HUDEP-2 (cell line): Measurements from ENCODE around the gene GNG8.

Experiments
- DNase-seq, 76 experiments: peaks; one replicate each; lab custom pipeline; 2025; ENCODE audit not compliant: unreplicated experiment in 76 of 76; lab: John Stamatoyannopoulos, UW

Gene GNG8

GRCh38 chr19:46635920-46636761 is at the start of gene GNG8:
GNG8 (minus strand) TSS chr19:46636202; CDS start chr19:46634682, 1,520 bp downstream.
- peak in 12 of 76 experiments; percentile 21 to 44 (median 36) for DNase-seq

GRCh38 chr19:46685189-46685588 is 49.2 kb upstream of the GNG8 start:
- DNase-seq = no peak

- DNase-seq = peak in 64 of 76 experiments; percentile 5 to 76 (median 52)
Measured at GRCh38 chr19:46678110-46678732, 42.2 kb upstream of the GNG8 start.

GRCh38 chr19:46674416-46675178 is 38.6 kb upstream of the GNG8 start:
- DNase-seq = no peak

GRCh38 chr19:46670813-46671212 is 34.8 kb upstream of the GNG8 start:
- no peak for DNase-seq

DNA sequence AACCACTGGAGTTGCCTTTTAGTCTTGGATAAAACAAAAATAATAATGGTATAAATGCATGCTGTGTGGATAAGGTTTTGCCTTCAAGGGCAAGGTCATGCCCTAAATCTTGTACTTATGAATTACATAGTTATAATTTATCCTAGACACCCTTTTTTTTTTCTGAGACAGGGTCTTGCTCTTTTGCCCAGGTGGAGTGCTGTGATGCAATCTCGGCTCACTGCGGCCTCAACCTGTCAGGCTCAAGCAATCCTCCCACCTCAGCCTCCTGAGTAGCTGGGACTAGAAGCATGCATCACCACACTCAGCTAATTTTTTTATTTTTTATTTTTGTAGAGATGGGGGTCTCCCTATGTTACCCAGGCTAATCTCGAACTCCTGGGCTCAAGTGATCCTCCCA is 32.7 kb upstream of the GNG8 start:
- no peak for DNase-seq

DNA sequence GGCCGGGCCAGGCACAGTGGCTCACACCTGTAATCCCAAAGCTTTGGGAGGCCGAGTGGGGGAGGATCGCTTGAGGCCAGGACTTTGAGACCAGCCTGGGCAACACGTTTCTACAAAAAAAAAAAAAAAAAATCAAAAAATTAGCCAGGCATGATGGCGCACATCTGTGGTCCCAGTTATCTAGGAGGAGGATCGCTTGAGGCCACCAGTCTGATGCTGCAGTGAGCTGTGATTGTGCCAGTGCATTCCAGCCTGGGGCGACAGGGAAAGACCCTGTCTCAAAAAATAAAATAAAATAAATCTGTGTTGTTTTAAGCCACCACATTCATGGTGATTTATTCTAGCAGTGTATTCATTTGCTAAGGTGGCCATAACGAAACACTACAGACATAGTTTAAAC is 29.1 kb upstream of the GNG8 start:
- no peak for DNase-seq

DNA sequence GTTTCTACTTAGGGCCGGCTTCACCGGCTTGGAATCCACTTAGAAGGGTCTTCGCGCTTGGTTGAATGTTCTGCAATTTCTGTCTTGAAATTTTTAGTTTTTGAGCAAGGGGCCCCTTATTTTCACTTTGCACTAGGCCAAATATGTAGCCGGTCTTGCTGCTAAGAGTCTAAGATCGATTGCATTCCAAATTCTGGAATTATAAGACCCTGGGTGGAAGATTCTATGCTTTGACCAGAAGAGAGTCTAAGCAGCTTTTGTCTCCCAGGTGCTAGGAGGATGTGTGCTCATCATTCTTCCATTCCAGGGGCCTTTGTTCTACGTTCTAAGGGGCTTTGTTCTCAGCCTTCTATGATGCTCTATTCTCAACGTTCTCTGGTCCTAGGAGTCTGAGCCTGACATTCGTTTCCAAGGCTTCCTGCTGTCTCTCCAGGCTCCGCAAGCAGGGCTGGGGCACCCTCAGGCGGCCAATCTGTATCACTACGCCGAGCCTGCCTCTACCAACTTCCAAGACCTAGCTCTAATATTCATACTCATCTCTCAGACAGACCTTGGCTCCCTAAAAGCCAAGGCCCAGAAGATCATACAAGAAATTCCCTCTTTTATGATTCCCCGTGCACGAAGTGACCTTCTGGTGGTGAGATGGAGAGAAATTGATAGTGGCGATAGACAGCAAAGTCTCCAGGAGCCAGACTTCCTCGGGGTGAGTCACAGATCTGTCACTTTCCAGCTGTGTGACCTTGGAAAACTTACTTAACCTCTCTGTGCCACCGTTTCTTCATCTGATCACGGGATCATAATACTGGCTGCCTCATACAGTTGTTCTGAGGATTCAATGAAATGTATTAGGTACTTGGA is 26.0 kb upstream of the GNG8 start:
- peak in 73 of 76 experiments; percentile 31 to 89 (median 73) for DNase-seq

DNA sequence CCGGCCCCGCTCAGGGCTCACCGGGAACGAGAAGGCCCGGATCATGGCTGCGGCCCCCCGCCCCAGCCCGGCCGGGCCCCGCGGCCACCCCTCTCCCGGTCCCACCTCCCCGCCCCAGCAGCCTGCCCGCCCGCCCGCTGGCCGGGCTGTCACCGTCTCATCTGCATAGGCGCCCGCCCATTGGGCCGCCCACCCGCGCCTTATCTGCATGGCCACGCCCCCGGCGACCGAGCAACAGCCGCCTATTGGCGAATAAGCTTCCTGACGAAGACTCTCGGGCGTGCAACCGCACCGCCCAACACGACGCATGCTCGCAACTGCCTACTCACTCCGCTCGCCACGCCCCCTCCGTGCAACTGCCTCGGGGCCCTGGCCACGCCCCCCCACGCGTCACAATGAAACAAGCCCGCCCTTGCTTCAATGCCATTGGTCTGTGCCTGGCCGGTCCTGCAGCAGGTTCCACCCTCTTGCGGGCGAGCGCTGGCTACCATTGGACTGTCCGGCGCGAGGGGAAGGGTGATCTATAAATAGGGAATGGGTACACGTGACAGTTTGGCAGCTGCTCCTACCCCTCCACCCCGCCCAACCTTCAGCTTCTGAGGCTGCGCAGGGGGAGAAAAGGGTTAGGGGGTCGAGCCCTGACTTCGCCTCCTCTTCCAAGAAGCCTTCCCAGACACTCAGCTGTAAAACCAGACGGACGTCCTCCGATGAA is 25.2 kb upstream of the GNG8 start, which contains the start of gene DACT3:
Gene DACT3 (minus strand): TSS at position 163 of the 712 bp plus-strand sequence. CDS start 118 bp downstream, at position 45.
- DNase-seq = peak; percentile 84 to 100 (median 100)

GRCh38 chr19:46660551-46661019 is 24.6 kb upstream of the GNG8 start:
- peak in 1 of 76 experiments; percentile 41 for DNase-seq

DNA sequence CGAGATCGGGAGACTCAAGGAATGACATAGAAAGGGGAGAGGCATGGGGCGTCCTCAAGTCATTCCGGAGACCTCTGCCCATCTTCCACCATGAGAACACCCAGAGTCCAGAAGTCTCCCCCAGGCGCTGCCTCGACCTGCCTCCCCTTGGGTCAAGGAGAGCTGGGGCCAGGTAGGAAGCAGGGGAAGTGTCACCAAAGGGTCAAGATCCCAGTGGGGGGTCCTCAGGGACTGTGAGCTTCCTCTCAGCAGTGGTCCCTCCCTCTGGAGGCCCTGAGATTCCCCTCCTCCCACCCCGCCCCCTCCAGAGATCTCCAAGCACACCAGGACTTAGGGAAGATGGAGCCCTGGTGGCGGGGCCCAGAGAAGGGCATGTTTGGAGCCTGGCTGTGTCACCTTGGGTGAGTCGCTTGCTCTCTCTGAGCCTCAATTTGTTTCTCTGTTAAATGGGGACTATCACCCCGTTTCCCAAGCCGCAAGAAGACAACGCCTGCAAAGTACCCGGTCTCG is 24.1 kb upstream of the GNG8 start:
- no peak for DNase-seq

DNA sequence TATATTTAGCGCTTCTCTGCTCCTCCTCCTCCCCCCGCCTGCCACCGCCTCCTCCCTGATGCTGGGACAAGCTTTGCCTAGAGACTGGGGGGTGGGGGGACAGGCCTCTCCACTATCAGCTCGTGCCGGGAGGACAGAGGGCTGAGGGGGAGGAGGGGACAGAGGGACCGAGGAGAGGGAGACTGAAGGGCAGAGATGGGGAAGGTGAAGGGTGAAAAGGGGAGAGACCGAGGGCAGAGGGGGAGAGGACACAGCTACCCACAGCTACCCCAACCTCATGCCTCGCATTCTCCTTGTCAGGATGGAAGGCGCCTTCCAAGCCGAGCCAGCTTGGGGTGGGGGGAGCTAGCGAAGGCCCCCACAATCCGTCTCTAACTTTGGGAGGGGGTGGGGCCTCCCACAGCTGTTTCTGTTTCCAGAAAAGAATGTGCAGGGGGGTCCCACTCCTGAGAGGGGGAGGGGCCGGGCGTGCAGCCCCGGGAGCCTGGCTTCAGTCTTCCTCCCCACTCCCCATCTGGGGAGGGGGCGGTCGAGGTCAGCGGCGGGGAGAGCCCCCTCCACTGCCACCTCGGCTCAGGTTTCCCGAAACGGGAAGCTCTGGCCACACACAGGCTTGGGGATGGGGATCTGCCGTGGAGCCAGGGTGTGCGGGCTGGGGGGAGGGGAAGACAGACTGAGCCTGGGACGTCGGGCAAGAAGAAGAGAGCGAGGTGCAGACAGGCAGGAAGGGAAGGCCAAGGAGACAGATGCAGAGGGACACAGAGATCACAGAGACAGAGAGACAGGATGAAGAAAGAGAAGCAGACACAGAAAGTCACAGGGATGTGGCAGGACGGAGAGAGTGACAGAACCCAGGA is 23.4 kb upstream of the GNG8 start:
- peak in 11 of 76 experiments; percentile 9 to 48 (median 28) for DNase-seq

DNA sequence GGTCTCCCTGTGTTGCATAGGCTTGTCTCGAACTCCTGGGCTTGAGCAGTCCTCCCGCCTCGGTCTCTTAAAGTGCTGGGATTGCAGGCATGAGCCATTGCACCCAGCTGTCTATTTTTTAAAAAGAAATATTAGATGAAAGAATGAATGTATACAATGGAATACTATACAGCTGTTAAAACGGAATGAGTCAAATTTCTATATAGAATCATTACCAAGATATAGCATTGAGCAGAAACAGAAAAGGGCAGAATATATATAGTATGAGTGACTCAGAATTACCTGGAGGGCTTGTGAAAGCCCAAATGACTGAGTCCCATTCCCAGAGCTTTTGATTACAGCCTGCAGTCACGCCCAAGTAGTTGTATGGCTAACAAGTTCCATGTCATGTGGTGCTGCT is 20.5 kb upstream of the GNG8 start:
- no peak for DNase-seq

- DNase-seq = no peak
Measured at GRCh38 chr19:46654621-46655152, 18.7 kb upstream of the GNG8 start.

- DNase-seq = no peak
Measured at GRCh38 chr19:46650445-46650844, 14.4 kb upstream of the GNG8 start.

DNA sequence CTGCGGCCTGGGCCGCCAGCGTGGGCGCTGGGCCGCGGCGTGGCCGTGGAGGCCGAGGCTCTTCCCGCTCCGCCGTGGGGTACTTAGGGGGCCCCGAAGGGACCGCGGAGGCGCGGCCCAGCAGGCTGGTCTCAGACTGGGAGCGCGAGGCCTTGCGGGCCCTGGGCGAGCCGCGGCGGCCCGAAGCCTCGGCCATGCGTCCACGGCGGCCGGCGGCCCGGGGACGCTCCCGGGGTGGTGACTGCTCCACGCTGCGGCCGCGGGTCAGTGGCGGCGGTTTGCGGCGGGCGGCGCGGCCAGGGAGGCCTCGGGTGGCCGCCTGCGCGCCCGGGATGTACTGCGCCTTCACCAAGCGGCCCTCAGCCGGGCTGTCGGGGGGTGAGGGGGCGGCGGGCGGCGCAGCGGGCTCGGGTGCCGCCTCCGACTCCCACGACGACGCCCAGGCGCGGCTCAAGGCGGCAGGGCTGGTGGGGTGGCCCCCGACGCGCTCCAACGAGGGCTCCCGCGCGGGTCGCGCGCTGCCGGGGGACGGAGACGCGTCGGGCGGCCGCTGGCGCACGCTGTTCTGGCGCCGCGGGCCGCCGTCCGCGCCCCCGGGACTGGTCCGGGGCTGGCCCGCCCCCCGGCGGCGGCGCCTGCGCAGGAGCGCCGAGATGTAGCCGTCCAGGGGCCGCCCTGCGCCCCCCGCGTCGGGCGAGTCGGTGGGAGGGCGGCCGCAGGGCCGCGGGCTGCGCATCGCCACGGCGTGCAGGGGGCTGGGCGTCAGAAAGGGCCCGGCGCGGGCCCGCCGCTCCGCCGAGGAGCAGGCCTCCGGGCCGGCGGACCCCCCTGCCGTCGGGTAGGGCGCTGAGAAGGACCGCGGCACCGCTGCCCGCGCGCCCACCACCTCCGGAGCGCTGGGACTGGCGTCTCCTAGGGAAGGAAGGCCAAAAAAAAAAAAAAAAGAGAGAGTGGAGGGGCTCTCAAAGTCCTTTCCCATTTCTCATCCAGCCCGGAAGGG is 13.3 kb upstream of the GNG8 start:
- no peak for DNase-seq
